Activated B cell treated with CpG ODN at 0.5 μM for 24 hours (primary cell): Measurements from ENCODE around the gene OPA3. TPM values are rescaled to one million over a fixed set of nuclear protein-coding genes. Genes with fewer than 3 reads are reported as not detected.

Source experiments
- ATAC-seq: fragments of 200-7000 bp; cut with Tn5 transposase; one replicate; pipeline ENCODE4 v1.10.0; 2021; ENCODE audit warnings: low read depth, mild to moderate bottlenecking, moderate library complexity
- CTCF ChIA-PET: fragments of 350-600 bp; sonication (Branson Sonifier 250); formaldehyde crosslinking; loops from one replicate; lab custom pipeline; 2021; ENCODE audit warnings: antibody characterized with exemption; lab: Charles Lee
- POLR2A ChIA-PET: fragments of 350-600 bp; sonication (Branson Sonifier 250); formaldehyde crosslinking; loops from one replicate; lab custom pipeline; 2021; ENCODE audit warnings: antibody characterized with exemption; lab: Charles Lee
- DNase-seq: peaks from one replicate; pipeline ENCODE4 v3.0.0; 2022
- H3K27ac Mint-ChIP-seq: one replicate; pipeline ENCODE4 v1.8.0; 2020; ENCODE audit warnings: mixed read lengths
- H3K27me3 Mint-ChIP-seq: one replicate; pipeline ENCODE4 v1.8.0; 2021; ENCODE audit warnings: mixed read lengths
- H3K36me3 Mint-ChIP-seq: one replicate; pipeline ENCODE4 v1.8.0; 2021; ENCODE audit warnings: low read depth, mixed read lengths
- H3K4me1 Mint-ChIP-seq: one replicate; pipeline ENCODE4 v1.8.0; 2021; ENCODE audit warnings: mixed read lengths
- H3K4me3 Mint-ChIP-seq: one replicate; pipeline ENCODE4 v1.8.0; 2020; ENCODE audit warnings: mild to moderate bottlenecking, mixed read lengths
- H3K9me3 Mint-ChIP-seq: one replicate; pipeline ENCODE4 v1.8.0; 2020; ENCODE audit warnings: mixed read lengths
- intact Hi-C: fragments of 100-400 bp; cut with micrococcal nuclease; formaldehyde crosslinking; loops from one replicate; pipeline ENCODE4 v1.15.1; 2024
- total RNA-seq: library from RNA; stranded (reverse); gene quantifications from 2 replicates; pipeline ENCODE4 v1.2.3, GENCODE V29; 2022
- TF ChIP-seq, protein P1 (sequence below): fragments of 200-600 bp; IDR thresholded peaks from one replicate; pipeline ENCODE4 v1.8.0; 2022; ENCODE audit warnings: antibody characterized with exemption, mild to moderate bottlenecking

OPA3 gene
- total RNA-seq, 1 donor from 2014 or later = 14.4 TPM

DNA sequence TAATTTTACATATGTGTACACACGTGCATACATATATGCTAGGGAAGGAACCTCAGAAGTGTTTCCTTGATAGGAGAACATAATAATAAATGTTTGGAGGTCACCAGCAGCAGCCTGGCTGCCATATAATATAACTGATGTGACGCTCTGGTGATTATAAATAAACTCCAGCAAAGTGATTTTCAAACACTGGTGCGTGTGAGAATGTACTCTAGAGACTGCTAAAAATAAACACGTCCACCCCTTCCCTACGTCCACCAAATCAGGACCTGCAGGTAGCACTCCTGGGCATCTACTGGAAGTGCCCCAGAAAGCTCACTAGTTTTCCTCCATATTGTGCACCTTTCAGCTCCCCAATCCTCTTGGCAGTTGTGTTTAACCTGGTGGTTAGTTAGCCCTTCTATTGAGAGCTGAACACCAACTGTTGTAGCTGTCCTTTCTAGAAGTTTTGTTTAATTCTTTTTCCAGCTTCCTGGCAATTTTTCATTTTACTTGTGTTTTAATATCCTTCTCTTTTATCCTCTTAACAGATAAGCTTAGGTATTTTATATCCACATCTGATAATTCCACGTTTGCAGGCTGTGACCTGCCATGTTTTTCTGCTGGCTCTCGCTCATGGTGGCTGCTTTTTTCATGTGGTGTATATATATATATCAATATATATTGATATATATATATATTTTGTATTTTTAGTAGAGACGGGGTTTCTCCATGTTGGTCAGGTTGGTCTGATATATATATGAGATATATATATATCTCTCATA, 13.0 kb downstream of the OPA3 start:
- Mint-ChIP-seq H3K27ac (no peak overlapping the region), H3K4me1 (peaks cover 7% of the 10 kb centered on the region), H3K4me3 (no peak overlapping the region), H3K36me3 (peaks cover 2% of the 10 kb centered on the region), H3K9me3 (no peaks in the 10 kb centered on the region), H3K27me3 (no peaks in the 10 kb centered on the region)
- intact Hi-C loops = no loop called here
- CTCF ChIA-PET = interaction anchor here (0.9 to 1.0 kb wide), 2 partner anchors 13 to 24 kb away, joined by 3 to 5 read pairs; no protein-coding TSS in a partner anchor
- DNase-seq (no peak), ATAC-seq (no peak)
- TF ChIP-seq, protein P1, sequence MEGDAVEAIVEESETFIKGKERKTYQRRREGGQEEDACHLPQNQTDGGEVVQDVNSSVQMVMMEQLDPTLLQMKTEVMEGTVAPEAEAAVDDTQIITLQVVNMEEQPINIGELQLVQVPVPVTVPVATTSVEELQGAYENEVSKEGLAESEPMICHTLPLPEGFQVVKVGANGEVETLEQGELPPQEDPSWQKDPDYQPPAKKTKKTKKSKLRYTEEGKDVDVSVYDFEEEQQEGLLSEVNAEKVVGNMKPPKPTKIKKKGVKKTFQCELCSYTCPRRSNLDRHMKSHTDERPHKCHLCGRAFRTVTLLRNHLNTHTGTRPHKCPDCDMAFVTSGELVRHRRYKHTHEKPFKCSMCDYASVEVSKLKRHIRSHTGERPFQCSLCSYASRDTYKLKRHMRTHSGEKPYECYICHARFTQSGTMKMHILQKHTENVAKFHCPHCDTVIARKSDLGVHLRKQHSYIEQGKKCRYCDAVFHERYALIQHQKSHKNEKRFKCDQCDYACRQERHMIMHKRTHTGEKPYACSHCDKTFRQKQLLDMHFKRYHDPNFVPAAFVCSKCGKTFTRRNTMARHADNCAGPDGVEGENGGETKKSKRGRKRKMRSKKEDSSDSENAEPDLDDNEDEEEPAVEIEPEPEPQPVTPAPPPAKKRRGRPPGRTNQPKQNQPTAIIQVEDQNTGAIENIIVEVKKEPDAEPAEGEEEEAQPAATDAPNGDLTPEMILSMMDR = no peak
- POLR2A ChIA-PET = no interaction called here

DNA sequence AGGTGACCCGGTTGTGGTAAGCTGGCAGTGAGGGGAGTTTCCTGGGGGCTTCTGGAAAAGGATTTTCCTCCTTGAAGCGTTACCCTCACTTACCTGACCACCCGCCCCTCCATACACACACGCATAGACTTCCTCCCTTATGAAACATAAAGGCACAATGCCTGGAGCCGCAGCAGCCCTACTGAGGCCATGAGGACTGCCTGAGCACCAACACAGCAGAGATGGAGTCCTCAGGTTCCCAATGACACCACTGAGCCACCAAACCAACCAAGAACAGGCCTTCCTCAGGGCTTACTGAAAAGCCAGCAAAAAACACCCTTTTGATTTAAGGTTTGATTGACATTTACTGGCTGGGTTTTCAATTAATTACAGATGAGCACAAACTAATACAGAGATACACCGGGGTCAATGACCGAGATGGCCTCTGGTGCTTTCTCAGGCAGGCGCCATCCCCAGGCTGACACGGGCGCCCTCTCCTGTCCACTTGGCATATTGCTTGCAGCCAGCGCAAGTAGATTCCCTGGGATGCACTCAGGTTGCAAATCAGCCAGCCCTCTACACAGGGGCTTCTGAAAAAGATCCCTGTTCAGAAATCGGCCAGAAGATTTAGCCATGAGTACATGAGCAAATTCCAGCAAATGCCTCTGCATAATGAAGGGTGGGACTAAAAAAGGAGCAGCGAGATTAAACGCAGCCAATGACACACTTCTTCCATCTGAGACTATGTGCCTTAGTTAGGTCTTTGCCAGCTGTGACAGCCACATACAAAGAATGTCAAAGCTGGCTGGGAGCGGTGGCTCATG, 14.8 kb downstream of the OPA3 start:
- peak; percentile 47 for DNase-seq
- intact Hi-C loops = no loop called here
- POLR2A ChIA-PET = no interaction called here

DNA sequence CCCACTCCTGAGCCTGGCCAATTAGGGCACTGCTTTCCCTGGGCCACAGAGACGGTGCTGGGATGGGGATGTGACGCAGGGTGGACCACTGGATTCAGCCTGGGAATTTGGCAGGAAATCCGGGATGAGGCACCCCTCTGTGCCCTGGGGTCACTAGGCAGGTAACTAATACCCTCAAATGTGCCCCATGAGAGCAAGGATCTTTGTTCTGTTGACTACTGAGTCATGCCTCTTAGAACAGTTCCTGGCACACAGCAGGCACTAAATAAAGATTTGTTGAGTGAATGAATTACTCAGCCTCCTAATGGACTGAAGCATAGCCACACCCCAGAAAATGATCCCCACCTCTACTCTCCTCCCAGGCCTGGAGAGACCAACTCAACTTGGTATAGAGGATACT, 15.9 kb downstream of the OPA3 start:
- no peak for DNase-seq
- ATAC-seq = no peak
- ChIA-PET CTCF (interaction anchor here (1.6 kb wide), 1 partner anchor 10 kb away, joined by 7 read pairs; no protein-coding TSS in a partner anchor), POLR2A (no interaction called here)
- no peak overlapping the region for H3K27ac Mint-ChIP-seq
- H3K4me1 Mint-ChIP-seq = peaks cover 17% of the 10 kb centered on the region
- no peaks in the 10 kb centered on the region for H3K27me3 Mint-ChIP-seq
- H3K36me3 Mint-ChIP-seq = peaks cover 2% of the 10 kb centered on the region
- no peaks in the 10 kb centered on the region for H3K9me3 Mint-ChIP-seq
- H3K4me3 Mint-ChIP-seq = no peak overlapping the region
- intact Hi-C loops = no loop called here
- TF ChIP-seq, protein P1 = no peak

More for the DNA sequence above, 14.8 kb downstream of the OPA3 start:
- H3K9me3 Mint-ChIP-seq = no peaks in the 10 kb centered on the region
- H3K36me3 Mint-ChIP-seq = peaks cover 2% of the 10 kb centered on the region
- H3K27me3 Mint-ChIP-seq = no peaks in the 10 kb centered on the region
- no peak overlapping the region for H3K27ac Mint-ChIP-seq
- H3K4me1 Mint-ChIP-seq = peaks cover 7% of the 10 kb centered on the region
- TF ChIP-seq, protein P1 = no peak
- CTCF ChIA-PET = no interaction called here
- peak; percentile 73 for ATAC-seq
- H3K4me3 Mint-ChIP-seq = no peak overlapping the region

DNA sequence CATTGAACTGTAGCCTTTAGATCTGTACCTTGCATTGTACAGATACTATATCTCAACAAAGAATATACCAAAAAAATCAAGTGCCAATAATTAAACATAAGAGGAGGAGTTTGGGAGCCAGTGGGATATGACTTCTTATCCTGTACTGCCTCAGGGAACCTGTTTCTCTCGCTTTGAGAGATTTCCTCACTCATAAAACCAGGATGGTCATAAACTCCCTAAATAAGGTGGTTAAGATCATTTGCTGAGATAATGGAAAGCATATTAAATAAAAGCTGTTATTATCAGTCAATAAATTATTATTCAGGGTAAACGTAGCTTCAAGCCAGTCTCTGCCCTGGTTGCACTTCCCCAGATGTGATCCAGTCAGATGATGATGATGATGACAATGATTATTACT, 17.0 kb downstream of the OPA3 start:
- no peaks in the 10 kb centered on the region for H3K9me3 Mint-ChIP-seq
- no peak for ATAC-seq
- DNase-seq = no peak
- ChIA-PET POLR2A (no interaction called here), CTCF (interaction anchor here (1.6 kb wide), 1 partner anchor 9 kb away, joined by 7 read pairs; no protein-coding TSS in a partner anchor)
- intact Hi-C loops = no loop called here
- no peak overlapping the region for H3K27ac Mint-ChIP-seq
- no peak overlapping the region for H3K4me3 Mint-ChIP-seq
- TF ChIP-seq, protein P1 = no peak
- H3K4me1 Mint-ChIP-seq = peaks cover 29% of the 10 kb centered on the region
- no peaks in the 10 kb centered on the region for H3K27me3 Mint-ChIP-seq
- peaks cover 2% of the 10 kb centered on the region for H3K36me3 Mint-ChIP-seq
